OCI-LY7 (cell line): ENCODE results near the gene ZDHHC3. TPM values are rescaled to one million over a fixed set of nuclear protein-coding genes. Genes with fewer than 3 reads are reported as not detected.

ENCODE experiments used
- BruUV-seq: library from RNA; stranded (reverse); fragments of 400-500 nt; replicated peaks from 2 replicates; lab custom pipeline; 2021; lab: Mats Ljungman, UMichigan
- CTCF ChIA-PET: fragments of 300-600 bp; sonication (Branson Sonifier 250); formaldehyde crosslinking; loops from one replicate; lab custom pipeline; 2022; ENCODE audit warnings: antibody characterized with exemption; ENCODE audit not compliant: unreplicated experiment; lab: Charles Lee
- POLR2A ChIA-PET: fragments of 300-600 bp; sonication (Branson Sonifier 250); formaldehyde crosslinking; loops from one replicate; lab custom pipeline; 2022; ENCODE audit warnings: antibody characterized with exemption; lab: Charles Lee
- DNase-seq: peaks from one replicate; pipeline ENCODE4 v3.0.0-alpha.2; 2015; ENCODE audit warnings: low spot score
- H2AFZ ChIP-seq: fragments of 200-600 bp; sonication (generic), shearing (Covaris generic); 2 replicates; pipeline ENCODE4 v1.6.1; 2014; ENCODE audit warnings: mild to moderate bottlenecking, antibody characterized with exemption, low read length, moderate library complexity
- H3K27ac ChIP-seq: fragments of 200-600 bp; sonication (generic); 2 replicates; pipeline ENCODE4 v1.5.1; 2014; ENCODE audit warnings: mixed run types, low read depth, mild to moderate bottlenecking, moderate library complexity, low read length, inconsistent platforms; ENCODE audit not compliant: poor library complexity, severe bottlenecking
- H3K36me3 ChIP-seq: fragments of 200-600 bp; sonication (generic); 2 replicates; pipeline ENCODE4 v1.6.1; 2014; ENCODE audit warnings: mild to moderate bottlenecking, antibody characterized with exemption, low read length, moderate library complexity, mixed read lengths; ENCODE audit not compliant: insufficient read depth
- H3K4me1 ChIP-seq: fragments of 200-600 bp; sonication (generic); 2 replicates; pipeline ENCODE4 v1.5.1; 2014; ENCODE audit warnings: mild to moderate bottlenecking, low read length; ENCODE audit not compliant: insufficient read depth, poor library complexity, severe bottlenecking
- H3K4me2 ChIP-seq: fragments of 200-600 bp; sonication (generic); 2 replicates; pipeline ENCODE4 v1.6.1; 2014; ENCODE audit warnings: mild to moderate bottlenecking, low read length
- H3K4me3 ChIP-seq: fragments of 200-600 bp; sonication (generic); 2 replicates; pipeline ENCODE4 v1.5.1; 2014; ENCODE audit warnings: mild to moderate bottlenecking, low read depth, low read length; ENCODE audit not compliant: poor library complexity, severe bottlenecking
- H3K79me2 ChIP-seq: fragments of 200-600 bp; sonication (generic); 2 replicates; pipeline ENCODE4 v1.6.1; 2016; ENCODE audit warnings: low read depth, mild to moderate bottlenecking, low read length, moderate library complexity, mixed read lengths; ENCODE audit not compliant: insufficient read depth
- H3K9me2 ChIP-seq: fragments of 200-600 bp; sonication (generic); 2 replicates; pipeline ENCODE4 v1.6.1; 2016; ENCODE audit warnings: mild to moderate bottlenecking, low read length, mixed read lengths; ENCODE audit not compliant: insufficient read depth
- H3K9me3 ChIP-seq: fragments of 200-600 bp; sonication (generic); 2 replicates; pipeline ENCODE4 v1.6.1; 2014; ENCODE audit warnings: mild to moderate bottlenecking, mixed run types, low read length, mixed read lengths
- H4K20me1 ChIP-seq: fragments of 200-600 bp; sonication (generic); 2 replicates; pipeline ENCODE4 v1.6.1; 2014; ENCODE audit warnings: mild to moderate bottlenecking, antibody characterized with exemption, low read length, moderate library complexity, mixed read lengths; ENCODE audit not compliant: insufficient read depth
- CTCF ChIP-seq: fragments of 200-600 bp; sonication (generic); conservative IDR thresholded peaks from 2 replicates; pipeline ENCODE4 v1.5.1; 2014; ENCODE audit warnings: mild to moderate bottlenecking, antibody characterized with exemption, low read length, moderate library complexity, mixed read lengths
- EZH2phosphoT487 ChIP-seq: fragments of 200-600 bp; sonication (generic); IDR thresholded peaks from 2 replicates; pipeline ENCODE4 v1.6.1; 2018; ENCODE audit warnings: low read depth, borderline replicate concordance, mild to moderate bottlenecking, mixed run types, antibody characterized with exemption, low read length, moderate library complexity, mixed read lengths
- intact Hi-C: fragments of 100-400 bp; cut with micrococcal nuclease; formaldehyde crosslinking; loops from one replicate; pipeline ENCODE4 v1.10.0; 2022; ENCODE audit not compliant: unreplicated experiment
- total RNA-seq, 2 experiments: library from RNA; depleted of rRNA in 1 of 2; stranded (reverse); fragments of >200 nt in 1 of 2; shearing (Covaris generic) in 1 of 2; gene quantifications; 2 replicates each; pipeline ENCODE4 v1.2.3, GENCODE V29; 2014 to 2022

Gene ZDHHC3
- total RNA-seq, 2 experiments from 2014 or later = 53.1 to 53.6 TPM

- intact Hi-C loops = no loop called here
- Histone ChIP-seq H3K27ac (no peak overlapping the region), H3K79me2 (no peaks in the 10 kb centered on the region), H3K9me2 (no peaks in the 10 kb centered on the region), H3K4me2 (no peak overlapping the region), H3K36me3 (peaks cover 80% of the 10 kb centered on the region), H3K4me1 (no peaks in the 10 kb centered on the region), H2AFZ (no peak overlapping the region), H3K4me3 (no peak overlapping the region), H4K20me1 (no peaks in the 10 kb centered on the region), H3K9me3 (no peaks in the 10 kb centered on the region)
- DNase-seq = no peak
- POLR2A ChIA-PET = interaction anchor here (0.9 kb wide), 1 partner anchor 18 kb away, joined by 3 read pairs; no protein-coding TSS in a partner anchor
- no TSS peak for BruUV-seq
- CTCF ChIA-PET = no interaction called here
- TF ChIP-seq CTCF (no peak), EZH2phosphoT487 (no peak)
Measured at GRCh38 chr3:44926921-44927320, 49.1 kb downstream of the ZDHHC3 start.

GRCh38 chr3:44926172-44926571, 49.8 kb downstream of the ZDHHC3 start:
- intact Hi-C loops = no loop called here
- H3K36me3 ChIP-seq = peaks cover 77% of the 10 kb centered on the region
- H3K4me2 ChIP-seq = no peak overlapping the region
- TF ChIP-seq EZH2phosphoT487 (no peak), CTCF (peak; percentile 45)
- no peaks in the 10 kb centered on the region for H4K20me1 ChIP-seq
- H3K4me1 ChIP-seq = no peaks in the 10 kb centered on the region
- POLR2A ChIA-PET = no interaction called here
- no peaks in the 10 kb centered on the region for H3K79me2 ChIP-seq
- DNase-seq = no peak
- CTCF ChIA-PET = no interaction called here
- H3K4me3 ChIP-seq = no peak overlapping the region
- H3K9me2 ChIP-seq = no peaks in the 10 kb centered on the region
- no peak overlapping the region for H2AFZ ChIP-seq
- no peak overlapping the region for H3K27ac ChIP-seq
- no peaks in the 10 kb centered on the region for H3K9me3 ChIP-seq
- BruUV-seq = no TSS peak

- CTCF ChIA-PET = no interaction called here
Measured at GRCh38 chr3:44924457-44925084, 51.4 kb downstream of the ZDHHC3 start.

More at GRCh38 chr3:44924457-44925084, 51.4 kb downstream of the ZDHHC3 start:
- intact Hi-C loops = no loop called here
- no peak overlapping the region for H3K4me3 ChIP-seq
- H3K4me1 ChIP-seq = no peaks in the 10 kb centered on the region
- H3K9me3 ChIP-seq = no peaks in the 10 kb centered on the region
- H3K79me2 ChIP-seq = no peaks in the 10 kb centered on the region
- TF ChIP-seq CTCF (no peak), EZH2phosphoT487 (no peak)
- no peaks in the 10 kb centered on the region for H3K9me2 ChIP-seq
- no peak overlapping the region for H3K27ac ChIP-seq
- H3K36me3 ChIP-seq = peaks cover 68% of the 10 kb centered on the region
- no peak overlapping the region for H2AFZ ChIP-seq
- no peaks in the 10 kb centered on the region for H4K20me1 ChIP-seq
- no TSS peak for BruUV-seq
- no peak for DNase-seq
- no peak overlapping the region for H3K4me2 ChIP-seq
- POLR2A ChIA-PET = interaction anchor here (0.6 to 0.7 kb wide), 3 partner anchors 10 to 692 kb away, joined by 4 to 6 read pairs (median 4); no protein-coding TSS in a partner anchor
